Measurements from ENCODE around the gene CYTH4.

DNA sequence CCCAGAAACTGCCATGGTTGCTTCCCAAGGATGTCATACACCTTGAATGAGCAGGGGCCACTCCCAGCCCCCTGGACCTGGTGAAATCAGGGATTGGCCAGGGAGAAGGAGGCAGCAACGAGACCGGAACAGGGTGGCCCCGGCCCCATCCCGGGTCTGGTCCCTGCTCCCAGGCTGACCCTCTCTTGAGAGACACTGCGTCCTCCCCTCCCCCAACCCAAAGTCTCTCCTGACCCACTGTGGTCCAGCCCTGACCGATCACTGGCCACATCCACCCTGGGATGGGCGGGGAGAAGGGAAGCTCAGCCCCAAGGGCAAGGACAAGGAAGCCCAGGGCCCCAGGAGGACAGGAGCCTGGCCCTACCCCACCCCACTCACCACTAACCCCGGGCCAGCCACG, 12.4 kb downstream of the CYTH4 start:
- TF ChIP-seq, protein P1, sequence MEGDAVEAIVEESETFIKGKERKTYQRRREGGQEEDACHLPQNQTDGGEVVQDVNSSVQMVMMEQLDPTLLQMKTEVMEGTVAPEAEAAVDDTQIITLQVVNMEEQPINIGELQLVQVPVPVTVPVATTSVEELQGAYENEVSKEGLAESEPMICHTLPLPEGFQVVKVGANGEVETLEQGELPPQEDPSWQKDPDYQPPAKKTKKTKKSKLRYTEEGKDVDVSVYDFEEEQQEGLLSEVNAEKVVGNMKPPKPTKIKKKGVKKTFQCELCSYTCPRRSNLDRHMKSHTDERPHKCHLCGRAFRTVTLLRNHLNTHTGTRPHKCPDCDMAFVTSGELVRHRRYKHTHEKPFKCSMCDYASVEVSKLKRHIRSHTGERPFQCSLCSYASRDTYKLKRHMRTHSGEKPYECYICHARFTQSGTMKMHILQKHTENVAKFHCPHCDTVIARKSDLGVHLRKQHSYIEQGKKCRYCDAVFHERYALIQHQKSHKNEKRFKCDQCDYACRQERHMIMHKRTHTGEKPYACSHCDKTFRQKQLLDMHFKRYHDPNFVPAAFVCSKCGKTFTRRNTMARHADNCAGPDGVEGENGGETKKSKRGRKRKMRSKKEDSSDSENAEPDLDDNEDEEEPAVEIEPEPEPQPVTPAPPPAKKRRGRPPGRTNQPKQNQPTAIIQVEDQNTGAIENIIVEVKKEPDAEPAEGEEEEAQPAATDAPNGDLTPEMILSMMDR (IDR thresholded peaks at IDR 0.05), result no peak
- no peak for TF ChIP-seq POLR2A (IDR thresholded peaks at IDR 0.05)

Measured in stomach (tissue), 4 donors.